ENCODE measurements around the gene NPM3.

NPM3 gene

GRCh38 chr10:101741938-101742337 is 41.3 kb downstream of the NPM3 start:
- DNase-seq (ENCODE audit: low read depth in 2 of 2) = no peak
- TF ChIP-seq CTCF (IDR thresholded peaks at IDR 0.05; ENCODE audit: low read depth, low read length) = no peak
- H3K4me3 ChIP-seq (replicated peaks in 1 of 2; ENCODE audit: low read depth in 2 of 2, low read length in 2 of 2) = no peak overlapping the region

- H3K4me3 ChIP-seq (replicated peaks in 1 of 2; ENCODE audit: low read depth in 2 of 2, low read length in 2 of 2) = no peak overlapping the region
- TF ChIP-seq CTCF (IDR thresholded peaks at IDR 0.05; ENCODE audit: low read depth, low read length) = no peak
- DNase-seq (ENCODE audit: low read depth in 2 of 2) = no peak
Measured at GRCh38 chr10:101736666-101737065, 46.6 kb downstream of the NPM3 start.

- no peak for TF ChIP-seq CTCF (IDR thresholded peaks at IDR 0.05; ENCODE audit: low read depth, low read length)
- no peak for DNase-seq (ENCODE audit: low read depth in 2 of 2)
- H3K4me3 ChIP-seq (replicated peaks in 1 of 2; ENCODE audit: low read depth in 2 of 2, low read length in 2 of 2) = no peak overlapping the region
Measured at GRCh38 chr10:101732096-101732495, 51.1 kb downstream of the NPM3 start.
